Thoracic aorta (tissue), 2 donors: ENCODE results near the gene KCP. TPM values are rescaled to one million over a fixed set of nuclear protein-coding genes. Genes with fewer than 3 reads are reported as not detected.

Source experiments
- ATAC-seq: fragments of 150-250 bp; one replicate; pipeline ENCODE4 v1.8.0; 2017; ENCODE audit warnings: low read depth; ENCODE audit not compliant: insufficient number of reproducible peaks, low FRiP score
- DNase-seq: peaks from one replicate; pipeline ENCODE4 v3.0.0-alpha.2; 2020; ENCODE audit warnings: low spot score
- H3K27ac ChIP-seq, 2 donors: fragments of 200-600 bp; sonication (generic); 1 replicate in 1 of 2; 2 replicates in 1 of 2; pipeline ENCODE4 v1.5.1; 2016; ENCODE audit warnings: mild to moderate bottlenecking in 2 of 2, moderate library complexity in 2 of 2
- H3K27me3 ChIP-seq: fragments of 200-600 bp; sonication (generic); replicated peaks from 2 replicates; pipeline ENCODE4 v1.6.0; 2016; ENCODE audit warnings: mild to moderate bottlenecking; ENCODE audit not compliant: insufficient read depth
- H3K36me3 ChIP-seq: fragments of 200-600 bp; sonication (generic); one replicate; pipeline ENCODE4 v1.5.1; 2016
- H3K4me1 ChIP-seq, 2 donors: fragments of 200-600 bp; sonication (generic); 1 replicate in 1 of 2; 2 replicates in 1 of 2; pipeline versions ENCODE4 v1.5.1 to v1.6.0; 2016; ENCODE audit warnings: low read depth in 2 of 2, mild to moderate bottlenecking in 1 of 2; ENCODE audit not compliant: control insufficient read depth in 1 of 2
- H3K4me3 ChIP-seq: fragments of 200-600 bp; sonication (generic); 2 replicates; pipeline ENCODE4 v1.5.1; 2016; ENCODE audit warnings: mild to moderate bottlenecking
- H3K9me3 ChIP-seq: fragments of 200-600 bp; sonication (generic); 2 replicates; pipeline ENCODE4 v1.5.1; 2016
- CTCF ChIP-seq: fragments of 200-600 bp; sonication (generic); IDR thresholded peaks from one replicate; pipeline ENCODE4 v1.5.1; 2019; ENCODE audit warnings: antibody characterized with exemption
- total RNA-seq, 2 donors: library from RNA; depleted of rRNA; stranded (reverse); fragments of >200 nt; gene quantifications; one replicate each; pipeline versions ENCODE4 v1.1.0 to v1.2.3, GENCODE V29; 2016

The KCP gene
- total RNA-seq, 2 donors from 2014 or later, result 0.81 to 2.0 TPM

- H3K27me3 ChIP-seq, result no peaks in the 10 kb centered on the region
- DNase-seq, result no peak
Measured at GRCh38 chr7:128931190-128931798, 20.8 kb upstream of the KCP start.

GRCh38 chr7:128928882-128929788 is 18.6 kb upstream of the KCP start:
- Histone ChIP-seq H3K4me1 (no peaks in the 10 kb centered on the region), H3K27ac (no peak overlapping the region), H3K36me3 (no peaks in the 10 kb centered on the region), H3K9me3 (no peaks in the 10 kb centered on the region), H3K4me3 (no peak overlapping the region), H3K27me3 (no peaks in the 10 kb centered on the region)
- no peak for TF ChIP-seq CTCF
- ATAC-seq (no peak), DNase-seq (no peak)

More at GRCh38 chr7:128931190-128931798, 20.8 kb upstream of the KCP start:
- Histone ChIP-seq H3K4me1 (no peaks in the 10 kb centered on the region), H3K36me3 (no peaks in the 10 kb centered on the region), H3K27ac (no peak overlapping the region), H3K4me3 (no peak overlapping the region), H3K9me3 (no peaks in the 10 kb centered on the region)
- ATAC-seq, result no peak
- no peak for TF ChIP-seq CTCF

GRCh38 chr7:128928159-128928813 is 17.8 kb upstream of the KCP start:
- H3K36me3 ChIP-seq, result no peaks in the 10 kb centered on the region
- ATAC-seq, result no peak
- H3K27me3 ChIP-seq, result no peaks in the 10 kb centered on the region
- no peak overlapping the region for H3K27ac ChIP-seq
- no peak for DNase-seq
- no peak for TF ChIP-seq CTCF
- no peaks in the 10 kb centered on the region for H3K9me3 ChIP-seq
- no peaks in the 10 kb centered on the region for H3K4me1 ChIP-seq
- no peak overlapping the region for H3K4me3 ChIP-seq

- Histone ChIP-seq H3K4me1 (no peaks in the 10 kb centered on the region), H3K27me3 (no peaks in the 10 kb centered on the region), H3K4me3 (no peak overlapping the region), H3K9me3 (no peaks in the 10 kb centered on the region), H3K27ac (no peak overlapping the region), H3K36me3 (no peaks in the 10 kb centered on the region)
- no peak for TF ChIP-seq CTCF
- no peak for ATAC-seq
- no peak for DNase-seq
Measured at GRCh38 chr7:128924707-128925588, 14.4 kb upstream of the KCP start.
